ENCODE data around the gene PRPF40A.

GRCh38 chr2:152623076-152623740 is 94.1 kb downstream of the PRPF40A start:
- TF ChIP-seq REST (IDR thresholded peaks at IDR 0.05; ENCODE audit: insufficient read depth in 1 of 2, low read depth in 2 of 2, low read length in 2 of 2) (no peak), POLR2AphosphoS5 (IDR thresholded peaks at IDR 0.05; ENCODE audit: low read depth, low read length) (no peak), SIN3A (IDR thresholded peaks at IDR 0.05; ENCODE audit: borderline replicate concordance, insufficient read depth, low read length) (no peak)
